GM21528 (cell line): ENCODE results near the gene MED13L.

Experiments
- ATAC-seq: cut with Tn5 transposase; IDR thresholded peaks from one replicate; pipeline ENCODE4 v1.9.1; 2021; ENCODE audit warnings: mild to moderate bottlenecking, moderate library complexity; ENCODE audit not compliant: unreplicated experiment, low FRiP score

The MED13L gene

GRCh38 chr12:115934046-115934445 is 343.4 kb downstream of the MED13L start:
- ATAC-seq, result no peak

DNA sequence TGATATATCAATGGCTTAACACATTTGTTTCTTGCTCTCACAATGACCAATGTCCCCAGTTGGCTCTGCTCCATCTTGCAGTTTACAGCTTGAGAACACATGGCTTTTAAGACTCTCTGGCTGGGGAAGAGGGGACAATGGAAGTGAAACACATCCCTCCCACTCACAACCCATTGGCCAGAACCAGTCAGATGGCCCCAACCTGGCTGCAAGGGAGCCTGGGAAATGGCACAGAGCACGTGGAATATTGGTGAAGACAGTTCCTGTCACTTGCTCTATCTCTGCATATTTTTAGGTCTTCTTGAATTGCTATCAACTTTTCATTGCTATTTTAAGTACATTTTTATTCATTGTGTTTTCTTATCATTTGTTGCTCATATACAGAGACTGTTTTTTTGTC is 345.4 kb downstream of the MED13L start:
- ATAC-seq, result no peak

GRCh38 chr12:115930336-115930735 is 347.2 kb downstream of the MED13L start:
- no peak for ATAC-seq

- ATAC-seq, result no peak
Measured at GRCh38 chr12:115926037-115926670, 351.3 kb downstream of the MED13L start.

- no peak for ATAC-seq
Measured at GRCh38 chr12:115923851-115924250, 353.6 kb downstream of the MED13L start.

GRCh38 chr12:115922952-115923564 is 354.4 kb downstream of the MED13L start:
- ATAC-seq, result no peak

- ATAC-seq, result no peak
Measured at GRCh38 chr12:115920395-115921183, 356.9 kb downstream of the MED13L start.

GRCh38 chr12:115918763-115919162 is 358.7 kb downstream of the MED13L start:
- no peak for ATAC-seq

GRCh38 chr12:115916910-115917668 is 360.4 kb downstream of the MED13L start:
- no peak for ATAC-seq

GRCh38 chr12:115914122-115914521 is 363.4 kb downstream of the MED13L start:
- no peak for ATAC-seq

DNA sequence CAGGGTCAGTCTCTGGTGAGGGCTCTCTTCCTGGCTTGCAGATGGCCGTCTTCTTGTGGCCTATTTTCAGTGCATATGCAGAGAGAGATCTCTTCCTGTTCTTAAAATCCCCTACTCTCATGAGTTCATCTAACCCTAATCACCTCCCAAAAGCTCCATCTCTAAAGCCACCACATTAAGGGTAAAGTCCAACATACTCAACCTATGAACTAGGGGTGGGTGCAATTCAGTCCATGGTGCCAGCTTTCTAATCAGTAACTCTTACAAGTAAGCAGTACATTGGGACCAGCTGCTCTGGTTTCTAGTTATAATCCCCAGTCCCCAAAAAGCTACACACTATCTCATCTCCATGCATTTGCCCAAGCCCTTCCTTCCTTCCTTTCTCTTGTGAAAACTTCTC is 365.1 kb downstream of the MED13L start:
- ATAC-seq, result no peak

DNA sequence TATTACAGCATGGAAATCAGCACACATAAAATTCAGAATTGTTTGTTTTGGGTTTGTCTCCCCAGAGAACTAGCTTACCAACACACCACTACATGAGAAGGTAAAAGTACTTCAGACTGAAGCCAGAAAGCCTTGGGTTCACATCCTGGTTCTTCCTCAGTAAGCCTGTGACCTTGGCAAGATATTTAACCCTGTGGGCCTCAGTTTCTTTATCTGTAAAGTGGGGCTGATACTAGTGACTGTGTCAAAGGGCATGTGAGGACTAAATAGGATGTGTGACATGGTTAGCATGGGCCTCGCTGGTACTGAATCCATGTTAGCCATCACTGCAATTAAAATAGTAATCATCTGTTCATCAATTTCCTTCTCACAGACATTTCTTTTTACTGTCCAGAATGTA is 366.1 kb downstream of the MED13L start:
- no peak for ATAC-seq

GRCh38 chr12:115910057-115910456 is 367.4 kb downstream of the MED13L start:
- no peak for ATAC-seq
